OCI-LY7 (cell line): Measurements from ENCODE around the gene DNAH3. TPM values are rescaled to one million over a fixed set of nuclear protein-coding genes. Genes with fewer than 3 reads are reported as not detected.

Source experiments
- BruUV-seq: library from RNA; stranded (reverse); fragments of 400-500 nt; replicated peaks from 2 replicates; lab custom pipeline; 2021; lab: Mats Ljungman, UMichigan
- CTCF ChIA-PET: fragments of 300-600 bp; sonication (Branson Sonifier 250); formaldehyde crosslinking; loops from one replicate; lab custom pipeline; 2022; ENCODE audit warnings: antibody characterized with exemption; ENCODE audit not compliant: unreplicated experiment; lab: Charles Lee
- POLR2A ChIA-PET: fragments of 300-600 bp; sonication (Branson Sonifier 250); formaldehyde crosslinking; loops from one replicate; lab custom pipeline; 2022; ENCODE audit warnings: antibody characterized with exemption; lab: Charles Lee
- DNase-seq: peaks from one replicate; pipeline ENCODE4 v3.0.0-alpha.2; 2015; ENCODE audit warnings: low spot score
- H2AFZ ChIP-seq: fragments of 200-600 bp; sonication (generic), shearing (Covaris generic); 2 replicates; pipeline ENCODE4 v1.6.1; 2014; ENCODE audit warnings: mild to moderate bottlenecking, antibody characterized with exemption, low read length, moderate library complexity
- H3K27ac ChIP-seq: fragments of 200-600 bp; sonication (generic); 2 replicates; pipeline ENCODE4 v1.5.1; 2014; ENCODE audit warnings: mixed run types, low read depth, mild to moderate bottlenecking, moderate library complexity, low read length, inconsistent platforms; ENCODE audit not compliant: poor library complexity, severe bottlenecking
- H3K36me3 ChIP-seq: fragments of 200-600 bp; sonication (generic); 2 replicates; pipeline ENCODE4 v1.6.1; 2014; ENCODE audit warnings: mild to moderate bottlenecking, antibody characterized with exemption, low read length, moderate library complexity, mixed read lengths; ENCODE audit not compliant: insufficient read depth
- H3K4me1 ChIP-seq: fragments of 200-600 bp; sonication (generic); 2 replicates; pipeline ENCODE4 v1.5.1; 2014; ENCODE audit warnings: mild to moderate bottlenecking, low read length; ENCODE audit not compliant: insufficient read depth, poor library complexity, severe bottlenecking
- H3K4me2 ChIP-seq: fragments of 200-600 bp; sonication (generic); 2 replicates; pipeline ENCODE4 v1.6.1; 2014; ENCODE audit warnings: mild to moderate bottlenecking, low read length
- H3K4me3 ChIP-seq: fragments of 200-600 bp; sonication (generic); 2 replicates; pipeline ENCODE4 v1.5.1; 2014; ENCODE audit warnings: mild to moderate bottlenecking, low read depth, low read length; ENCODE audit not compliant: poor library complexity, severe bottlenecking
- H3K79me2 ChIP-seq: fragments of 200-600 bp; sonication (generic); 2 replicates; pipeline ENCODE4 v1.6.1; 2016; ENCODE audit warnings: low read depth, mild to moderate bottlenecking, low read length, moderate library complexity, mixed read lengths; ENCODE audit not compliant: insufficient read depth
- H3K9me2 ChIP-seq: fragments of 200-600 bp; sonication (generic); 2 replicates; pipeline ENCODE4 v1.6.1; 2016; ENCODE audit warnings: mild to moderate bottlenecking, low read length, mixed read lengths; ENCODE audit not compliant: insufficient read depth
- H3K9me3 ChIP-seq: fragments of 200-600 bp; sonication (generic); 2 replicates; pipeline ENCODE4 v1.6.1; 2014; ENCODE audit warnings: mild to moderate bottlenecking, mixed run types, low read length, mixed read lengths
- H4K20me1 ChIP-seq: fragments of 200-600 bp; sonication (generic); 2 replicates; pipeline ENCODE4 v1.6.1; 2014; ENCODE audit warnings: mild to moderate bottlenecking, antibody characterized with exemption, low read length, moderate library complexity, mixed read lengths; ENCODE audit not compliant: insufficient read depth
- CTCF ChIP-seq: fragments of 200-600 bp; sonication (generic); conservative IDR thresholded peaks from 2 replicates; pipeline ENCODE4 v1.5.1; 2014; ENCODE audit warnings: mild to moderate bottlenecking, antibody characterized with exemption, low read length, moderate library complexity, mixed read lengths
- EZH2phosphoT487 ChIP-seq: fragments of 200-600 bp; sonication (generic); IDR thresholded peaks from 2 replicates; pipeline ENCODE4 v1.6.1; 2018; ENCODE audit warnings: low read depth, borderline replicate concordance, mild to moderate bottlenecking, mixed run types, antibody characterized with exemption, low read length, moderate library complexity, mixed read lengths
- intact Hi-C: fragments of 100-400 bp; cut with micrococcal nuclease; formaldehyde crosslinking; loops from one replicate; pipeline ENCODE4 v1.10.0; 2022; ENCODE audit not compliant: unreplicated experiment
- total RNA-seq, 2 experiments: library from RNA; depleted of rRNA in 1 of 2; stranded (reverse); fragments of >200 nt in 1 of 2; shearing (Covaris generic) in 1 of 2; gene quantifications; 2 replicates each; pipeline ENCODE4 v1.2.3, GENCODE V29; 2014 to 2022

The DNAH3 gene
- total RNA-seq, 2 experiments from 2014 or later: not detected

DNA sequence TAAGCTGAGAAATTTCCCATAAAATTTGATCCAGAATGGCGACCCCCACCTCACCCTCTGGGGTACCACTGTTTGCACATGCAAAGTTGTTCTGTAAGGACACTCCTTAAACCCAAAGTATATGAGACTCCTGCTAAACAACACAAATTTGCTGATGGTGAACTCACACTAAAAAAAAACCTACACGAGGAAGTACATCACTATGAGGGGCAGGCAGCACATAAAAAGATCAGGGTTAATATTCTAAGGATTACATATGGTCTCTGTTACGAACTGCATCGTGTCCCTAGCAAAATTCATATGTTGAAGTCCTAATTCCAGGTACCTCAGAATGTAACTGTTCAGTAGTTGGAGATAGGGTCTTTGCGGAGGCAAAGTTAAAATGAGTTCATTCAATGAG lies 189.7 kb downstream of the DNAH3 start:
- no peak overlapping the region for H3K4me2 ChIP-seq
- BruUV-seq: no TSS peak
- H2AFZ ChIP-seq: no peak overlapping the region
- CTCF ChIA-PET: no interaction called here
- intact Hi-C loops: no loop called here
- H3K4me1 ChIP-seq: no peaks in the 10 kb centered on the region
- H3K9me3 ChIP-seq: no peaks in the 10 kb centered on the region
- POLR2A ChIA-PET: no interaction called here
- TF ChIP-seq CTCF: no peak
- no peak for TF ChIP-seq EZH2phosphoT487
- no peaks in the 10 kb centered on the region for H4K20me1 ChIP-seq
- H3K9me2 ChIP-seq: no peaks in the 10 kb centered on the region
- no peak overlapping the region for H3K4me3 ChIP-seq
- no peak overlapping the region for H3K27ac ChIP-seq
- H3K36me3 ChIP-seq: no peaks in the 10 kb centered on the region
- H3K79me2 ChIP-seq: no peaks in the 10 kb centered on the region
- no peak for DNase-seq

- TF ChIP-seq CTCF (no peak), EZH2phosphoT487 (no peak)
- CTCF ChIA-PET: no interaction called here
- H4K20me1 ChIP-seq: no peaks in the 10 kb centered on the region
- no TSS peak for BruUV-seq
- H3K4me3 ChIP-seq: no peak overlapping the region
- H3K9me2 ChIP-seq: no peaks in the 10 kb centered on the region
- no peaks in the 10 kb centered on the region for H3K9me3 ChIP-seq
- no peaks in the 10 kb centered on the region for H3K79me2 ChIP-seq
- intact Hi-C loops: no loop called here
- DNase-seq: no peak
- no peak overlapping the region for H3K4me2 ChIP-seq
- no peaks in the 10 kb centered on the region for H3K4me1 ChIP-seq
- POLR2A ChIA-PET: no interaction called here
- no peaks in the 10 kb centered on the region for H3K36me3 ChIP-seq
- no peak overlapping the region for H3K27ac ChIP-seq
- no peak overlapping the region for H2AFZ ChIP-seq
These were observed 193.5 kb downstream of the DNAH3 start for GRCh38 chr16:20957153-20957552.

DNA sequence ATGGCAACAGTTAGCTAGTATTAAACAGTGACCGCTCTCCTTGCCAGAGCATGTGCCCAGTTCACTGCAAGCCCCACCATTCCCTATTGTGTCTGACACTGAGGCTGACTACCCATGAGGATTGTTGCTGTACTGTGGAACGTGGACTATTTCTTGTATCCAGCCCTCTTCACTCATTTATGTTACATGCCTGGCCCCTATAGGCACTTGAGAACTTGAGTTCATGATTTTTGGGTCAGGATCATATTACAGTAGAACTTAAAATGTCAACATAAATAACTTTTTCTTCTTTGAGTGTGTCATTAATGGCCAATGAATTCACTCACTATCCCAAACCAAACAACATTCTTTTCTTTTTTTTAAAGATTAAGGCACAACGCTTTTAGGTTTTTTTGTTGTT lies 194.3 kb downstream of the DNAH3 start:
- Histone ChIP-seq H3K27ac (no peak overlapping the region), H2AFZ (no peak overlapping the region), H3K9me2 (no peaks in the 10 kb centered on the region), H3K4me3 (no peak overlapping the region), H3K4me2 (no peak overlapping the region), H4K20me1 (no peaks in the 10 kb centered on the region), H3K9me3 (no peaks in the 10 kb centered on the region), H3K36me3 (no peaks in the 10 kb centered on the region), H3K4me1 (no peaks in the 10 kb centered on the region), H3K79me2 (no peaks in the 10 kb centered on the region)
- DNase-seq: no peak
- ChIA-PET POLR2A (no interaction called here), CTCF (no interaction called here)
- intact Hi-C loops: no loop called here
- TF ChIP-seq EZH2phosphoT487 (no peak), CTCF (no peak)
- no TSS peak for BruUV-seq
